ENCODE data around the gene MAPK10.

- TF ChIP-seq POLR2AphosphoS5 (IDR thresholded peaks at IDR 0.05; ENCODE audit: insufficient read depth, low read depth, low read length) (no peak), POLR2A (IDR thresholded peaks at IDR 0.05; ENCODE audit: low read depth, low read length) (no peak), JUN (IDR thresholded peaks at IDR 0.05; ENCODE audit: borderline replicate concordance, insufficient read depth, insufficient read length, low read depth) (no peak), CTCF (IDR thresholded peaks at IDR 0.05; ENCODE audit: extremely low read depth in 1 of 2, insufficient read depth in 1 of 2, low read depth in 1 of 2, low read length in 2 of 2) (no peak), FOS (IDR thresholded peaks at IDR 0.05; ENCODE audit: borderline replicate concordance, insufficient read depth, low read length) (no peak), EZH2 (IDR thresholded peaks at IDR 0.05; ENCODE audit: borderline replicate concordance, low read depth, low read length, severe bottlenecking) (no peak), MAX (IDR thresholded peaks at IDR 0.05; ENCODE audit: insufficient read depth, insufficient read length) (no peak), MYC (IDR thresholded peaks at IDR 0.05; ENCODE audit: low read depth, low read length) (no peak)
These were observed 251.7 kb downstream of the MAPK10 start for GRCh38 chr4:86108137-86108536.

All from endothelial cell of umbilical vein (primary cell).